SJCRH30 (cell line): ENCODE measurements around the gene CEP126. TPM values are rescaled to one million over a fixed set of nuclear protein-coding genes. Genes with fewer than 3 reads are reported as not detected.
A peak's percentile ranks its signal among the peaks of the same experiment; 100 is the strongest.

ENCODE experiments used
- DNase-seq, 2 experiments: peaks; one replicate each; pipeline ENCODE4 v3.0.0-alpha.2; 2015 to 2020
- H3K27ac ChIP-seq: fragments of 250-450 bp; sonication (Bioruptor Pico); 2 replicates; pipeline ENCODE4 v1.5.1; 2020; ENCODE audit warnings: mild to moderate bottlenecking, moderate library complexity
- H3K27me3 ChIP-seq: fragments of 250-450 bp; sonication (Bioruptor Pico); 2 replicates; pipeline ENCODE4 v1.5.1; 2020; ENCODE audit warnings: mild to moderate bottlenecking, moderate library complexity
- H3K36me3 ChIP-seq: fragments of 250-450 bp; sonication (Bioruptor Pico); 2 replicates; pipeline ENCODE4 v1.5.1; 2020; ENCODE audit warnings: mild to moderate bottlenecking, moderate library complexity
- H3K4me1 ChIP-seq: fragments of 250-450 bp; sonication (Bioruptor Pico); 2 replicates; pipeline ENCODE4 v1.5.1; 2020; ENCODE audit warnings: mild to moderate bottlenecking, moderate library complexity
- H3K4me3 ChIP-seq: fragments of 250-450 bp; sonication (Bioruptor Pico); 2 replicates; pipeline ENCODE4 v1.5.1; 2020; ENCODE audit warnings: mild to moderate bottlenecking, moderate library complexity
- H3K9me3 ChIP-seq: fragments of 250-450 bp; sonication (Bioruptor Pico); replicated peaks from 2 replicates; pipeline ENCODE4 v1.5.1; 2020; ENCODE audit warnings: mild to moderate bottlenecking, moderate library complexity
- total RNA-seq: library from RNA; depleted of rRNA; stranded (reverse); fragments of >200 nt; shearing (Covaris generic); gene quantifications from 2 replicates; pipeline ENCODE4 v1.2.3, GENCODE V29; 2014; rRNA removed

The CEP126 gene
- total RNA-seq, 1 experiment from 2014 or later = 0.32 TPM

GRCh38 chr11:102010776-102011494, 96.1 kb downstream of the CEP126 start:
- no peak overlapping the region for H3K27ac ChIP-seq
- peaks cover 4% of the 10 kb centered on the region; the same call in 1 of the 2 replicates for H3K4me1 ChIP-seq
- no peak overlapping the region for H3K4me3 ChIP-seq

GRCh38 chr11:102012946-102013345, 98.1 kb downstream of the CEP126 start:
- DNase-seq = no peak
- Histone ChIP-seq H3K36me3 (no peaks in the 10 kb centered on the region), H3K9me3 (no peaks in the 10 kb centered on the region), H3K27me3 (no peaks in the 10 kb centered on the region), H3K27ac (no peak overlapping the region), H3K4me1 (peaks cover 4% of the 10 kb centered on the region; the same call in 1 of the 2 replicates), H3K4me3 (no peak overlapping the region)

More at GRCh38 chr11:102010776-102011494, 96.1 kb downstream of the CEP126 start:
- Histone ChIP-seq H3K27me3 (no peaks in the 10 kb centered on the region), H3K9me3 (no peaks in the 10 kb centered on the region), H3K36me3 (no peaks in the 10 kb centered on the region)
- peak; percentile 68 to 69 for DNase-seq

- no peak overlapping the region for H3K27ac ChIP-seq
- no peak overlapping the region for H3K4me3 ChIP-seq
- H3K4me1 ChIP-seq = peaks cover 4% of the 10 kb centered on the region; the same call in 1 of the 2 replicates
- no peaks in the 10 kb centered on the region for H3K36me3 ChIP-seq
- DNase-seq = no peak
- H3K27me3 ChIP-seq = no peaks in the 10 kb centered on the region
- no peaks in the 10 kb centered on the region for H3K9me3 ChIP-seq
Measured at GRCh38 chr11:102014756-102015155, 99.9 kb downstream of the CEP126 start.

- Histone ChIP-seq H3K27me3 (no peaks in the 10 kb centered on the region), H3K27ac (no peak overlapping the region), H3K4me1 (no peaks in the 10 kb centered on the region)
Measured at GRCh38 chr11:102017026-102017425, 102.2 kb downstream of the CEP126 start.

GRCh38 chr11:102026217-102026616, 111.4 kb downstream of the CEP126 start:
- no peak for DNase-seq
- Histone ChIP-seq H3K9me3 (no peaks in the 10 kb centered on the region), H3K36me3 (no peaks in the 10 kb centered on the region), H3K4me1 (no peaks in the 10 kb centered on the region), H3K27me3 (no peaks in the 10 kb centered on the region), H3K27ac (no peak overlapping the region), H3K4me3 (no peak overlapping the region)

More at GRCh38 chr11:102017026-102017425, 102.2 kb downstream of the CEP126 start:
- Histone ChIP-seq H3K4me3 (no peak overlapping the region), H3K36me3 (no peaks in the 10 kb centered on the region), H3K9me3 (no peaks in the 10 kb centered on the region)
- DNase-seq = no peak

GRCh38 chr11:102026959-102027358, 112.1 kb downstream of the CEP126 start:
- no peaks in the 10 kb centered on the region for H3K9me3 ChIP-seq
- H3K36me3 ChIP-seq = no peaks in the 10 kb centered on the region
- DNase-seq = no peak
- no peak overlapping the region for H3K4me3 ChIP-seq
- H3K27me3 ChIP-seq = no peaks in the 10 kb centered on the region
- H3K4me1 ChIP-seq = no peaks in the 10 kb centered on the region
- H3K27ac ChIP-seq = no peak overlapping the region

GRCh38 chr11:102036757-102037156, 121.9 kb downstream of the CEP126 start:
- H3K36me3 ChIP-seq = no peaks in the 10 kb centered on the region
- H3K27me3 ChIP-seq = no peaks in the 10 kb centered on the region
- no peaks in the 10 kb centered on the region for H3K9me3 ChIP-seq
- no peak overlapping the region for H3K4me3 ChIP-seq
- DNase-seq = no peak
- H3K27ac ChIP-seq = no peak overlapping the region
- H3K4me1 ChIP-seq = no peaks in the 10 kb centered on the region

GRCh38 chr11:102046841-102047240, 132.0 kb downstream of the CEP126 start:
- no peaks in the 10 kb centered on the region for H3K4me1 ChIP-seq
- DNase-seq = no peak
- H3K27ac ChIP-seq = no peak overlapping the region
- no peaks in the 10 kb centered on the region for H3K9me3 ChIP-seq
- peak overlapping the region; percentile 52 for H3K4me3 ChIP-seq
- H3K27me3 ChIP-seq = no peaks in the 10 kb centered on the region
- no peaks in the 10 kb centered on the region for H3K36me3 ChIP-seq

- peak; percentile 65 to 73 for DNase-seq
- Histone ChIP-seq H3K9me3 (no peaks in the 10 kb centered on the region), H3K4me3 (peak within 1 kb of the TSS; percentile 52), H3K36me3 (no peaks in the 10 kb centered on the region), H3K4me1 (no peaks in the 10 kb centered on the region), H3K27ac (no peak within 1 kb of the TSS), H3K27me3 (no peaks in the 10 kb centered on the region)
Measured at GRCh38 chr11:102047305-102047924, 132.6 kb downstream of the CEP126 start, which contains the start of gene CFAP300. TSS of gene CFAP300 (plus strand) at chr11:102047437. CDS start at chr11:102047471, 34 bp downstream.

Other genes starting within 250 kb of the CEP126 start
- not detected in 2 replicates for gene ANGPTL5, start 1.5 kb downstream of the CEP126 start, total RNA-seq
- not detected in 2 replicates for gene CFAP300, start 132.4 kb downstream of the CEP126 start, total RNA-seq
- 37.5 and 42.7 TPM in 2 replicates for gene YAP1, start 195.4 kb downstream of the CEP126 start, total RNA-seq